IPS-18a (cell line): ENCODE measurements around the gene TUSC7.

Experiments
- H3K27ac ChIP-seq: one replicate; pipeline ENCODE4 v1.5.1; 2013; ENCODE audit warnings: low read length
- H3K27me3 ChIP-seq: one replicate; pipeline ENCODE4 v1.6.1; 2013; ENCODE audit warnings: mild to moderate bottlenecking, low read length; ENCODE audit not compliant: control insufficient read depth, insufficient read depth
- H3K36me3 ChIP-seq: one replicate; pipeline ENCODE4 v1.6.1; 2013; ENCODE audit warnings: low read depth, low read length; ENCODE audit not compliant: control insufficient read depth
- H3K4me1 ChIP-seq: one replicate; pipeline ENCODE4 v1.6.1; 2013; ENCODE audit warnings: low read depth, low read length; ENCODE audit not compliant: control insufficient read depth
- H3K4me3 ChIP-seq: one replicate; pipeline ENCODE4 v1.5.1; 2013; ENCODE audit warnings: low read length
- H3K9ac ChIP-seq: one replicate; pipeline ENCODE4 v1.6.1; 2013; ENCODE audit warnings: mild to moderate bottlenecking, low read length, moderate library complexity
- H3K9me3 ChIP-seq: one replicate; pipeline ENCODE4 v1.6.1; 2013; ENCODE audit warnings: low read depth, low read length; ENCODE audit not compliant: control insufficient read depth

Gene TUSC7

DNA sequence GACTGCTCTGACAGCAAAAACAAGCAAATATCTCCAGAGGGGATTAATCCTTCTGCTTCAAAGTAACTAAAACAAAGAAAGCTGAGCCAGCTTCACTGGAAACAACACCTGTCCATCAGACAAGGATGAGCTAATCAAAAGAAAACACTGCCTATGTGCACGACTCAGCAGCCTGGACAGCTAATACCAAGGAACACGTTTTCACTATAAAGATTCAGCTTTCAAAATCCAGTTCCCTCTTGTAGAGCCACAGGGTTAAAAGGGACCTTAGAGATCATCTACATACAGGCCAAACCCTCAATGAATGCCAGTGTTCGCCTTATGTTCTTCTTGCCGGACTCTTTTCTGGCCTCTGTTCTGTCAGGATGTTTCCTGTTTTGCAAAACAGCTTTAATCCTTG lies 6.9 kb downstream of the TUSC7 start:
- H3K9me3 ChIP-seq = no peaks in the 10 kb centered on the region
- no peak overlapping the region for H3K9ac ChIP-seq
- no peaks in the 10 kb centered on the region for H3K36me3 ChIP-seq
- peaks cover 5% of the 10 kb centered on the region for H3K4me1 ChIP-seq
- H3K4me3 ChIP-seq = no peak overlapping the region
- H3K27ac ChIP-seq = no peak overlapping the region
- H3K27me3 ChIP-seq = no peaks in the 10 kb centered on the region

DNA sequence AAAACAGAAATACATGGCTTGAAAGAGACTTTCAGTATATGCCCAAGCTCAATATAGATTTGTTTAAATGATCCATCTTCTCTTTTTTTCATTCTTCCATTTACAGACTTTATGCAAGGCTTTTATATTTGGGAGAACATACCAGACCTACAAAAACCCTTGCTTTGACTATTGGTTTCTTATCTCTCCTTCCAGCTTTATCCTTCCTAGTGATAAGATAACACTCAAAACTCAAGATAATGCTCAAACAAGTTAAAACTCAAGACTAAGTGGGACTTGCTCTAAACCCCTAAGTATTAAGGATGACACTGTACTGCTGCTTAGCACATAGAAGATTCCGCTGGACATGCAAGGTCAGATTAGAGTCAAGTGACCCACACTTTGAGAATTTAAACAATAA lies 8.0 kb downstream of the TUSC7 start:
- Histone ChIP-seq H3K27ac (no peak overlapping the region), H3K9me3 (no peaks in the 10 kb centered on the region), H3K36me3 (no peaks in the 10 kb centered on the region), H3K27me3 (no peaks in the 10 kb centered on the region), H3K9ac (no peak overlapping the region), H3K4me1 (peaks cover 5% of the 10 kb centered on the region), H3K4me3 (no peak overlapping the region)

DNA sequence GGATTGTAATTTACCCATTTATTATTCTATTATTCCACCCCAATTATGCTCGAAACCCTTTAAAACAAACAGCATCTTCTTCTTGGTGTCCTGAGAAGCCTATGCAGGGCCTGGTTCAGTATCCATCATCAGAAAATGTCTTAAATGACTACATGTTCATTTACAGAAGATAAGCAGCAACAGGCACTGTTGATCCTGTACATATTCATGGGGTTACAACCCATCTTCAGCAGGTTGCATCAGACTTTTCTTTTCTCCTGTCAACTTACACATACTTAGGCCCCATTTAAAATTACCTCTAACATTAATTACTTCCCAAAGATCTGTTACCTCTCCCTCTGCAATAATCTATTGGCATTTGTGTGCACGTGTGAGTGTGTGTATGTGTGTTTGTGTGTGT lies 18.9 kb downstream of the TUSC7 start:
- Histone ChIP-seq H3K9ac (no peak overlapping the region), H3K27me3 (no peaks in the 10 kb centered on the region), H3K4me1 (no peaks in the 10 kb centered on the region), H3K27ac (no peak overlapping the region), H3K4me3 (no peak overlapping the region), H3K9me3 (no peaks in the 10 kb centered on the region), H3K36me3 (no peaks in the 10 kb centered on the region)

GRCh38 chr3:116734243-116734642 lies 24.7 kb downstream of the TUSC7 start:
- no peaks in the 10 kb centered on the region for H3K27me3 ChIP-seq
- H3K9ac ChIP-seq = no peak overlapping the region
- H3K36me3 ChIP-seq = no peaks in the 10 kb centered on the region
- H3K27ac ChIP-seq = no peak overlapping the region
- H3K9me3 ChIP-seq = peaks cover 4% of the 10 kb centered on the region
- H3K4me1 ChIP-seq = no peaks in the 10 kb centered on the region
- H3K4me3 ChIP-seq = no peak overlapping the region

DNA sequence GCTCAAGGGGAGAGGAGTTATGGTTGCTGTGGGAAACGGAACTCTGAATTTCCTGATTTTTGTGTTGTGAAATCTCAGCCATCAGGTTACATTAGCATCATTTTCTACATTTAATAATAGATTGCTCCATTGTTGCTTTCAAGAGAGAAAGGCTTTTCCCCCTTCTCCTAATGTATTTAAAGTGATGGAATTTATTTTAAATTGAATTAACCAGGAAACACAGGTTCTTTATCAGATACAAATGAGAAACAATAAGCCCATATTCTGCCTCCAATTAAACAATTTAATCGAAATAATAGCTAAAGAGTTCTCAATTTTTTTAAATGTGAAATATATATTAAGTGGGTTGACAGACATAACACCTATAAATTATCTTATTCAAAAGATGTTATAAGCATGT lies 30.1 kb downstream of the TUSC7 start:
- Histone ChIP-seq H3K36me3 (no peaks in the 10 kb centered on the region), H3K4me1 (no peaks in the 10 kb centered on the region), H3K4me3 (no peak overlapping the region), H3K27ac (no peak overlapping the region), H3K9ac (no peak overlapping the region), H3K27me3 (no peaks in the 10 kb centered on the region), H3K9me3 (peaks cover 4% of the 10 kb centered on the region)

DNA sequence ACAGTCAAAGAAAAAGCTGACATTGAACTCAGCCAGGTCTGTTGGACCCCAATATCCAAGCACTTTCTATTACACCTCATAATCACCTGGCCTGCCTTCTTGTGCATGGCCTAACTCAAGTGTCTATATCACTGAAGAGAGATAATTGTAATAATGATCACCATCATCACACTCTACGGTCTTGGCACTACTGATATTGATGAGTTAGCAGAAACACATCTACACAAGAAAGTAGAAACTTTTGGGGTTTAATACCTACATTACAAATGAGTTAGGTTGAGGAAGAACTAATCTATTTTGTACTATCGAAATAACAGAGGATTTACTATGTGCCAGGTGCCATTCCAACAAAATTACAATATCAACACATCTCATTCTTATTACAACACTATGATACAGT lies 30.7 kb downstream of the TUSC7 start:
- H3K36me3 ChIP-seq = no peaks in the 10 kb centered on the region
- H3K9me3 ChIP-seq = peaks cover 3% of the 10 kb centered on the region
- no peaks in the 10 kb centered on the region for H3K27me3 ChIP-seq
- H3K27ac ChIP-seq = no peak overlapping the region
- no peaks in the 10 kb centered on the region for H3K4me1 ChIP-seq
- H3K4me3 ChIP-seq = no peak overlapping the region
- H3K9ac ChIP-seq = no peak overlapping the region

- Histone ChIP-seq H3K4me3 (no peak overlapping the region), H3K4me1 (no peaks in the 10 kb centered on the region), H3K9me3 (no peaks in the 10 kb centered on the region), H3K27me3 (no peaks in the 10 kb centered on the region), H3K36me3 (no peaks in the 10 kb centered on the region), H3K27ac (no peak overlapping the region), H3K9ac (no peak overlapping the region)
These were observed 31.9 kb downstream of the TUSC7 start for GRCh38 chr3:116741467-116741866.

- Histone ChIP-seq H3K36me3 (no peaks in the 10 kb centered on the region), H3K4me3 (no peak overlapping the region), H3K27me3 (no peaks in the 10 kb centered on the region), H3K9me3 (no peaks in the 10 kb centered on the region), H3K4me1 (no peaks in the 10 kb centered on the region), H3K9ac (no peak overlapping the region), H3K27ac (no peak overlapping the region)
These were observed 33.5 kb downstream of the TUSC7 start for GRCh38 chr3:116743062-116743461.

DNA sequence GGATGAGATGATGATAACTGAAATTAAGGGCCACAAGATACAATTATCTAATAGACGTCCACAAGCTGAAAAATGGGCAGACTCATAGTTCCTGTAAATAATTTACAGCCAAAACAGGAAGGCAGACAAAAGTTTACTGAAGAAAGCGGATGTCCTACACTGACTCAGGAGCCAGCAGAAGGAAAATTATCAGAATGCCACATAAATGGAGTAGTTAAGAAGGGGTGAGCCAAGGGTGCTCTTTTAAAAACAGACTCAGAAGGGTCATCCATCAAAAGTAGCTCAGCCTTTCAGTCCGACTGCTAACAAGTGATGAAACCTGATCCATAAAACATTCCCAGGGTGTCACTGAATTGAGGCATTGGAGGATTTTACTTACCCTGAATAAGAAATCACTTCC lies 39.8 kb downstream of the TUSC7 start:
- Histone ChIP-seq H3K27ac (no peak overlapping the region), H3K27me3 (no peaks in the 10 kb centered on the region), H3K4me1 (no peaks in the 10 kb centered on the region), H3K9ac (no peak overlapping the region), H3K4me3 (no peak overlapping the region), H3K9me3 (no peaks in the 10 kb centered on the region), H3K36me3 (no peaks in the 10 kb centered on the region)

DNA sequence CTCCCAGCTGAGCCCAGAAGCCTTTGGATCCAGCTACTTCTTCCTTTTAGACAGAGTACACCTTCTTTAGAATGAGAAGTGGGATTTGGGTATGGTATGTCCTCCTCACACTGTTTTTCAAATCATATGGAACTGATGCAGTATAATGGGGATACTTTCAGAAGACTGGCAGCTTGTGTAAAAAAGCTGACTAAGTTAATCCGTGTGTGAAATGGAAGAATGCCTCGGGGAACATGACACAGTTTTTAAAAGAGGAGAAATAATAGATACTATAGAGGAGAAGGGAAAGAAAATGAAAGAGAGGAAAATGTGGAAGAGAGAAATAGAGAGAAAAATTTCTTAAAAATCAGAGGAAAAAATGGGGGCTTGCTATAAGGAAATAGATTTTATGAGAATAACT lies 47.7 kb downstream of the TUSC7 start:
- H3K9ac ChIP-seq = no peak overlapping the region
- H3K27me3 ChIP-seq = no peaks in the 10 kb centered on the region
- H3K27ac ChIP-seq = no peak overlapping the region
- H3K36me3 ChIP-seq = no peaks in the 10 kb centered on the region
- H3K9me3 ChIP-seq = no peaks in the 10 kb centered on the region
- H3K4me1 ChIP-seq = no peaks in the 10 kb centered on the region
- H3K4me3 ChIP-seq = no peak overlapping the region

GRCh38 chr3:116759316-116759715 lies 49.7 kb downstream of the TUSC7 start:
- no peaks in the 10 kb centered on the region for H3K4me1 ChIP-seq
- no peaks in the 10 kb centered on the region for H3K36me3 ChIP-seq
- no peaks in the 10 kb centered on the region for H3K9me3 ChIP-seq
- no peak overlapping the region for H3K27ac ChIP-seq
- no peak overlapping the region for H3K4me3 ChIP-seq
- H3K27me3 ChIP-seq = no peaks in the 10 kb centered on the region
- H3K9ac ChIP-seq = no peak overlapping the region
